HepG2 (cell line): Measurements from ENCODE around the gene GLRA3. TPM values are rescaled to one million over a fixed set of nuclear protein-coding genes. Genes with fewer than 3 reads are reported as not detected.

Experiments
- ATAC-seq: fragments of 200-7000 bp; cut with Tn5 transposase; 3 replicates; pipeline ENCODE4 v1.9.1; 2020; ENCODE audit warnings: mild to moderate bottlenecking, moderate library complexity
- BruUV-seq: library from RNA; stranded (reverse); fragments of 400-500 nt; replicated peaks from 2 replicates; lab custom pipeline; 2021; lab: Mats Ljungman, UMichigan
- CTCF ChIA-PET: fragments of 300-600 bp; formaldehyde crosslinking; extraction: SDS; loops from one replicate; lab custom pipeline; 2021; ENCODE audit warnings: low total read pairs, inconsistent platforms, low intra/inter-chr PET ratio; lab: Yijun Ruan, JAX
- POLR2A ChIA-PET: fragments of 350-600 bp; sonication (Branson Sonifier 250); formaldehyde crosslinking; loops from one replicate; lab custom pipeline; 2020; ENCODE audit warnings: antibody characterized with exemption, inconsistent platforms; lab: Yijun Ruan, JAX
- DNase-seq: peaks from one replicate; pipeline ENCODE4 v3.0.0-alpha.2; 2015; ENCODE audit warnings: low spot score
- FAIRE-seq: peaks from 3 replicates; lab custom pipeline; 2011; peaks lifted over from hg19 to GRCh38; lab: Jason Lieb, UNC
- H2AFZ ChIP-seq: one replicate; pipeline ENCODE4 v1.6.1; 2011; ENCODE audit warnings: low read length, inconsistent platforms
- H3K27ac ChIP-seq: fragments of 300-600 bp; 3 replicates; pipeline ENCODE4 v1.8.0; 2011; ENCODE audit warnings: mixed run types, mild to moderate bottlenecking, mixed read lengths, low read length, inconsistent platforms; ENCODE audit not compliant: insufficient read depth; ENCODE audit errors: extremely low read length
- H3K27me3 ChIP-seq, 2 experiments: fragments of 200-600 bp in 1 of 2; 2 replicates in 1 of 2; 3 replicates in 1 of 2; pipeline versions ENCODE4 v1.6.0 to v1.8.0; 2011; ENCODE audit warnings: low read length in 2 of 2, mild to moderate bottlenecking in 2 of 2, moderate library complexity in 2 of 2, inconsistent platforms in 1 of 2; ENCODE audit not compliant: insufficient read depth in 2 of 2, control insufficient read depth in 1 of 2
- H3K36me3 ChIP-seq, 2 experiments: fragments of 200-600 bp in 1 of 2; replicated peaks in 1 of 2; 2 replicates in 1 of 2; 3 replicates in 1 of 2; pipeline versions ENCODE4 v1.5.1 to v1.8.0; 2011; ENCODE audit warnings: low read length in 2 of 2, inconsistent platforms in 1 of 2; ENCODE audit not compliant: insufficient read depth in 2 of 2, control insufficient read depth in 1 of 2
- H3K4me1 ChIP-seq: 2 replicates; pipeline ENCODE4 v1.5.1; 2012; ENCODE audit warnings: low read length, inconsistent platforms; ENCODE audit not compliant: insufficient read depth
- H3K4me2 ChIP-seq: 2 replicates; pipeline ENCODE4 v1.6.0; 2011; ENCODE audit warnings: low read depth, low read length, inconsistent platforms
- H3K4me3 ChIP-seq, 3 experiments: fragments of 200-600 bp in 1 of 3; sonication (generic), shearing (Covaris generic) in 1 of 3; replicated peaks in 1 of 3; 2 replicates each; pipeline ENCODE4 v1.5.1; 2011 to 2016; ENCODE audit warnings: low read length in 3 of 3, inconsistent platforms in 2 of 3, low read depth in 2 of 3, mild to moderate bottlenecking in 2 of 3, control low read depth in 1 of 3, mixed read lengths in 1 of 3; ENCODE audit not compliant: insufficient read depth in 1 of 3
- H3K79me2 ChIP-seq: one replicate; pipeline ENCODE4 v1.6.1; 2011; ENCODE audit warnings: low read length, inconsistent platforms; ENCODE audit not compliant: insufficient read depth
- H3K9ac ChIP-seq: 2 replicates; pipeline ENCODE4 v1.6.0; 2011; ENCODE audit warnings: mild to moderate bottlenecking, low read depth, low read length, inconsistent platforms; ENCODE audit not compliant: insufficient read depth
- H3K9me3 ChIP-seq: 2 replicates; pipeline ENCODE4 v1.5.1; 2012; ENCODE audit warnings: mild to moderate bottlenecking, low read length
- H4K20me1 ChIP-seq: 2 replicates; pipeline ENCODE4 v1.6.0; 2011; ENCODE audit warnings: inconsistent platforms, mild to moderate bottlenecking, low read length, moderate library complexity; ENCODE audit not compliant: insufficient read depth
- ERF ChIP-seq: IDR thresholded peaks from 2 replicates; pipeline ENCODE4 v1.6.1; 2018; ENCODE audit warnings: missing biosample characterization, missing genetic modification reagents
- FOXC1 ChIP-seq: sonication (generic); formaldehyde crosslinking; IDR thresholded peaks from 2 replicates; pipeline ENCODE4 v1.8.0; 2022; ENCODE audit warnings: mild to moderate bottlenecking, missing genetic modification reagents, borderline replicate concordance
- GPBP1L1 ChIP-seq: sonication (generic); formaldehyde crosslinking; IDR thresholded peaks from 2 replicates; pipeline ENCODE4 v1.5.0; 2020; ENCODE audit warnings: mild to moderate bottlenecking, missing genetic modification reagents
- HNRNPK ChIP-seq: fragments of 200-400 bp; formaldehyde crosslinking; IDR thresholded peaks from 2 replicates; pipeline ENCODE4 v1.6.1; 2018; ENCODE audit warnings: low read length, low read depth, moderate library complexity, mild to moderate bottlenecking; ENCODE audit not compliant: poor library complexity, severe bottlenecking
- KDM3A ChIP-seq: IDR thresholded peaks from 2 replicates; pipeline ENCODE4 v1.6.1; 2018; ENCODE audit warnings: low read depth, missing compliant biosample characterization
- MXI1 ChIP-seq: IDR thresholded peaks from 3 replicates; pipeline ENCODE4 v1.6.1; 2012; ENCODE audit warnings: low read depth, low read length, inconsistent platforms, borderline replicate concordance
- NCOA5 ChIP-seq: sonication (generic); formaldehyde crosslinking; IDR thresholded peaks from 2 replicates; pipeline ENCODE4 v1.4.0; 2020; ENCODE audit warnings: missing genetic modification reagents
- PHF20 ChIP-seq: sonication (generic); formaldehyde crosslinking; IDR thresholded peaks from 2 replicates; pipeline ENCODE4 v1.5.0; 2020; ENCODE audit warnings: mild to moderate bottlenecking, missing genetic modification reagents
- ZHX1 ChIP-seq: sonication (generic); formaldehyde crosslinking; IDR thresholded peaks from 2 replicates; pipeline ENCODE4 v1.8.1; 2022; ENCODE audit warnings: low read depth, mild to moderate bottlenecking, missing genetic modification reagents
- ZNF124 ChIP-seq: sonication (generic); formaldehyde crosslinking; IDR thresholded peaks from 2 replicates; pipeline ENCODE4 v1.4.0; 2020; ENCODE audit warnings: missing genetic modification reagents
- ZNF543 ChIP-seq: sonication (generic); formaldehyde crosslinking; IDR thresholded peaks from 2 replicates; pipeline ENCODE4 v1.4.0; 2020; ENCODE audit warnings: mild to moderate bottlenecking, missing genetic modification reagents
- ZNF564 ChIP-seq: sonication (generic); formaldehyde crosslinking; IDR thresholded peaks from 2 replicates; pipeline ENCODE4 v1.8.1; 2023; ENCODE audit warnings: mild to moderate bottlenecking, missing genetic modification reagents
- ZNF574 ChIP-seq: sonication (generic); formaldehyde crosslinking; IDR thresholded peaks from 2 replicates; pipeline ENCODE4 v1.4.0; 2020; ENCODE audit warnings: missing genetic modification reagents
- ZNF616 ChIP-seq: sonication (generic); formaldehyde crosslinking; IDR thresholded peaks from 2 replicates; pipeline ENCODE4 v1.5.0; 2020; ENCODE audit warnings: low read depth, mild to moderate bottlenecking, missing genetic modification reagents
- ZNF710 ChIP-seq: sonication (generic); formaldehyde crosslinking; IDR thresholded peaks from 2 replicates; pipeline ENCODE4 v1.5.0; 2020; ENCODE audit warnings: mild to moderate bottlenecking, missing genetic modification reagents, borderline replicate concordance
- whole genome bisulfite sequencing: methylation state at CpG from one replicate; pipeline ENCODE4 v1.1.6; 2017; ENCODE audit warnings: low lambda C conversion rate; 5-methylcytosine and 5-hydroxymethylcytosine counted together
- in situ Hi-C: cut with HindIII; loops from 2 replicates; pipeline ENCODE4 v1.10.0; 2017; ENCODE audit warnings: low pct_unique_long_range_greater_than_20kb; ENCODE audit not compliant: extremely low pct_ligation_motif_present
- intact Hi-C: fragments of 100-400 bp; cut with micrococcal nuclease; formaldehyde crosslinking; loops from one replicate; pipeline ENCODE4 v1.10.0; 2022; ENCODE audit not compliant: unreplicated experiment
- polyA plus RNA-seq, 8 experiments: library from polyadenylated mRNA; depleted of rRNA in 3 of 8; stranded (reverse) in 7 of 8; unstranded in 1 of 8; fragments of >200 nt; fragmentation: Illumina TruSeq in 4 of 8; extraction: Trizol in 4 of 8; gene quantifications; 2 replicates each; pipeline versions ENCODE4 v1.2.1 to v1.2.3, GENCODE V29; 2011 to 2016; ENCODE audit warnings: low read depth in 4 of 8, missing spikeins in 1 of 8, mixed read lengths in 1 of 8; ENCODE audit not compliant: insufficient read depth in 1 of 8
- total RNA-seq, 5 experiments: library from RNA; depleted of rRNA; stranded (reverse); fragments of >200 nt; fragmentation: Illumina TruSeq; extraction: Trizol; gene quantifications; 2 replicates each; pipeline ENCODE4 v1.2.3, GENCODE V29; 2016; ENCODE audit warnings: low read depth in 1 of 5

The GLRA3 gene
- total and polyA plus RNA-seq, 2 of the 13 experiments (the other 11 are each of a cell fraction or from before 2014, with no cell fraction given): not detected

GRCh38 chr4:174870311-174870710 is 41.3 kb upstream of the GLRA3 start:
- in situ Hi-C loops (no loop called here), intact Hi-C loops (no loop called here)
- Histone ChIP-seq H3K9me3 (peaks cover 68% of the 10 kb centered on the region), H3K27me3 (no peaks in the 10 kb centered on the region), H3K36me3 (no peaks in the 10 kb centered on the region), H2AFZ (no peak overlapping the region), H3K9ac (no peak overlapping the region), H3K27ac (no peak overlapping the region), H3K4me2 (no peak overlapping the region), H3K4me1 (no peaks in the 10 kb centered on the region; the same call in 1 of the 2 replicates), H3K79me2 (no peaks in the 10 kb centered on the region), H4K20me1 (no peaks in the 10 kb centered on the region), H3K4me3 (no peak overlapping the region)
- POLR2A ChIA-PET: no interaction called here
- BruUV-seq: no TSS peak
- CTCF ChIA-PET: no interaction called here
- ATAC-seq (no peak), FAIRE-seq (no peak), DNase-seq (no peak)
- 0% methylated on average over 2 of the region's 2 CpGs for WGBS
- TF ChIP-seq ZNF616 (CRISPR knock-in tag) (no peak), PHF20 (CRISPR knock-in tag) (no peak), FOXC1 (CRISPR knock-in tag) (no peak), ZNF543 (CRISPR knock-in tag) (no peak), HNRNPK (no peak), ZNF710 (CRISPR knock-in tag) (no peak), MXI1 (no peak), GPBP1L1 (CRISPR knock-in tag) (no peak), ZHX1 (CRISPR knock-in tag) (no peak), KDM3A (no peak), ZNF574 (CRISPR knock-in tag) (no peak), ZNF564 (CRISPR knock-in tag) (no peak), ZNF124 (CRISPR knock-in tag) (no peak), NCOA5 (CRISPR knock-in tag) (no peak), ERF (CRISPR knock-in tag) (no peak)
